HCT116 (cell line): ENCODE data around the gene FAXDC2. TPM values are rescaled to one million over a fixed set of nuclear protein-coding genes. Genes with fewer than 3 reads are reported as not detected.
A peak's percentile ranks its signal among the peaks of the same experiment; 100 is the strongest.

Experiments
- ATAC-seq: fragments of 200-7000 bp; cut with Tn5 transposase; 2 replicates; pipeline ENCODE4 v1.9.1; 2020; ENCODE audit warnings: mild to moderate bottlenecking, moderate library complexity
- BruUV-seq: library from RNA; stranded (reverse); fragments of 400-500 nt; replicated peaks from 2 replicates; lab custom pipeline; 2021; lab: Mats Ljungman, UMichigan
- CTCF ChIA-PET: fragments of 300-600 bp; sonication (Branson Sonifier 250); formaldehyde crosslinking; loops from one replicate; lab custom pipeline; 2021; ENCODE audit warnings: antibody characterized with exemption; lab: Charles Lee
- POLR2A ChIA-PET: fragments of 300-600, 350-600 bp; sonication (Branson Sonifier 250); formaldehyde crosslinking; loops from one replicate; lab custom pipeline; 2021; ENCODE audit warnings: antibody characterized with exemption; lab: Charles Lee
- RAD21 ChIA-PET, 2 experiments: fragments of 300-600 bp; sonication (Branson Sonifier 250); formaldehyde crosslinking; loops; one replicate each; lab custom pipeline; 2023; ENCODE audit warnings: low total read pairs in 2 of 2; ENCODE audit not compliant: uncharacterized antibody in 2 of 2, unreplicated experiment in 2 of 2, low non-redundant PET in 1 of 2; lab: Charles Lee
- DNase-seq: peaks from one replicate; pipeline ENCODE4 v3.0.0-alpha.2; 2010; ENCODE audit warnings: low read depth, low spot score
- H2AFZ ChIP-seq: fragments of 200-600 bp; shearing (Covaris generic), sonication (generic); 2 replicates; pipeline ENCODE4 v1.6.1; 2017; ENCODE audit warnings: low read depth, mixed run types, mixed read lengths, antibody characterized with exemption, low read length; ENCODE audit not compliant: poor library complexity, severe bottlenecking
- H3K27ac ChIP-seq: 2 replicates; pipeline ENCODE4 v1.5.1; 2012; ENCODE audit warnings: low read depth, low read length
- H3K27me3 ChIP-seq: fragments of 200-600 bp; sonication (generic); 2 replicates; pipeline ENCODE4 v1.6.1; 2016; ENCODE audit warnings: mixed run types, low read length, mixed read lengths; ENCODE audit not compliant: insufficient read depth
- H3K36me3 ChIP-seq, 2 experiments: fragments of 200-500 bp in 1 of 2; fragments of 200-600 bp in 1 of 2; sonication (Bioruptor generic) in 1 of 2; sonication (generic) in 1 of 2; 2 replicates each; pipeline versions ENCODE4 v1.5.1 to v1.6.1; 2014 to 2016; ENCODE audit warnings: low read length in 2 of 2, inconsistent platforms in 1 of 2, mixed read lengths in 1 of 2, mixed run types in 1 of 2; ENCODE audit not compliant: insufficient read depth in 2 of 2, control insufficient read depth in 1 of 2
- H3K4me1 ChIP-seq, 2 experiments: fragments of 200-600 bp in 1 of 2; sonication (generic) in 1 of 2; 2 replicates each; pipeline versions ENCODE4 v1.5.1 to v1.6.1; 2012 to 2017; ENCODE audit warnings: low read length in 2 of 2, inconsistent platforms in 1 of 2, mild to moderate bottlenecking in 1 of 2, mixed read lengths in 1 of 2, mixed run types in 1 of 2, moderate library complexity in 1 of 2; ENCODE audit not compliant: insufficient read depth in 2 of 2, control insufficient read depth in 1 of 2
- H3K4me2 ChIP-seq: fragments of 200-600 bp; sonication (generic); 2 replicates; pipeline ENCODE4 v1.6.1; 2017; ENCODE audit warnings: mixed run types, low read length, mixed read lengths
- H3K4me3 ChIP-seq, 2 experiments: fragments of 200-600 bp in 1 of 2; sonication (generic) in 1 of 2; replicated peaks in 1 of 2; 2 replicates each; pipeline ENCODE4 v1.5.1; 2011 to 2016; ENCODE audit warnings: low read length in 2 of 2, control low read depth in 1 of 2, low read depth in 1 of 2, mild to moderate bottlenecking in 1 of 2, mixed read lengths in 1 of 2, mixed run types in 1 of 2
- H3K79me2 ChIP-seq: fragments of 200-600 bp; sonication (generic); 2 replicates; pipeline ENCODE4 v1.6.1; 2017; ENCODE audit warnings: mild to moderate bottlenecking, mixed run types, low read length, moderate library complexity, mixed read lengths; ENCODE audit not compliant: insufficient read depth
- H3K9ac ChIP-seq: fragments of 200-600 bp; sonication (generic); 2 replicates; pipeline ENCODE4 v1.6.1; 2016; ENCODE audit warnings: low read length, mixed read lengths
- H3K9me2 ChIP-seq: fragments of 200-600 bp; sonication (generic), shearing (Covaris generic); 2 replicates; pipeline ENCODE4 v1.6.1; 2017; ENCODE audit warnings: mixed run types, mild to moderate bottlenecking, moderate library complexity; ENCODE audit not compliant: insufficient read depth
- H3K9me3 ChIP-seq, 2 experiments: fragments of 200-500 bp in 1 of 2; fragments of 200-600 bp in 1 of 2; sonication (Bioruptor generic) in 1 of 2; sonication (generic) in 1 of 2; 2 replicates each; pipeline ENCODE4 v1.6.1; 2014 to 2017; ENCODE audit warnings: low read length in 2 of 2, mixed read lengths in 2 of 2, inconsistent platforms in 1 of 2, low read depth in 1 of 2, mild to moderate bottlenecking in 1 of 2, mixed run types in 1 of 2, moderate library complexity in 1 of 2; ENCODE audit not compliant: control insufficient read depth in 1 of 2, insufficient read depth in 1 of 2
- H4K20me1 ChIP-seq: fragments of 200-600 bp; sonication (generic), shearing (Covaris generic); 2 replicates; pipeline ENCODE4 v1.6.1; 2017; ENCODE audit warnings: mixed run types, mild to moderate bottlenecking, moderate library complexity; ENCODE audit not compliant: insufficient read depth
- ATF3 ChIP-seq: IDR thresholded peaks from 2 replicates; pipeline ENCODE4 v1.6.1; 2012
- CEBPB ChIP-seq: IDR thresholded peaks from 2 replicates; pipeline ENCODE4 v1.6.1; 2012; ENCODE audit warnings: low read depth
- CTCF ChIP-seq, 3 experiments: fragments of 200-600 bp in 1 of 3; sonication (generic) in 1 of 3; IDR thresholded peaks in 2 of 3; conservative IDR thresholded peaks in 1 of 3; 2 replicates each; pipeline ENCODE4 v1.5.1; 2012 to 2017; ENCODE audit warnings: low read depth in 2 of 3, low read length in 2 of 3, antibody characterized with exemption in 1 of 3, borderline replicate concordance in 1 of 3, control low read depth in 1 of 3, mild to moderate bottlenecking in 1 of 3, mixed read lengths in 1 of 3, mixed run types in 1 of 3, moderate library complexity in 1 of 3; ENCODE audit not compliant: insufficient read depth in 1 of 3
- EZH2phosphoT487 ChIP-seq: fragments of 200-600 bp; IDR thresholded peaks from 2 replicates; pipeline ENCODE4 v1.6.1; 2018; ENCODE audit warnings: antibody characterized with exemption, borderline replicate concordance
- MAX ChIP-seq: IDR thresholded peaks from 2 replicates; pipeline ENCODE4 v1.6.1; 2012
- POLR2A ChIP-seq: IDR thresholded peaks from 2 replicates; pipeline ENCODE4 v1.7.0; 2011; ENCODE audit warnings: borderline replicate concordance; ENCODE audit not compliant: insufficient read depth, insufficient read length; ENCODE audit errors: extremely low read depth
- RAD21 ChIP-seq: IDR thresholded peaks from 2 replicates; pipeline ENCODE4 v1.6.1; 2012; ENCODE audit warnings: low read depth, mild to moderate bottlenecking
- REST ChIP-seq: IDR thresholded peaks from 2 replicates; pipeline ENCODE4 v1.6.1; 2012; ENCODE audit warnings: low read depth
- SIN3A ChIP-seq: IDR thresholded peaks from 2 replicates; pipeline ENCODE4 v1.6.1; 2012; ENCODE audit warnings: low read depth
- intact Hi-C: fragments of 100-400 bp; cut with micrococcal nuclease; formaldehyde crosslinking; loops from 2 replicates; pipeline ENCODE4 v1.10.0; 2022
- total RNA-seq: library from RNA; stranded (reverse); gene quantifications from one replicate; pipeline ENCODE4 v1.2.1, GENCODE V29; 2021; ENCODE audit not compliant: unreplicated experiment

FAXDC2 gene
- total RNA-seq, 1 experiment from 2014 or later = 0.22 TPM

GRCh38 chr5:154860123-154860522 lies 9.7 kb upstream of the FAXDC2 start:
- ChIA-PET POLR2A (no interaction called here), RAD21 (no interaction called here), CTCF (no interaction called here)
- H3K27me3 ChIP-seq = no peaks in the 10 kb centered on the region
- peaks cover 17 to 22% of the 10 kb centered on the region in 2 experiments for H3K4me1 ChIP-seq
- peaks cover 56% of the 10 kb centered on the region for H3K79me2 ChIP-seq
- H3K9me3 ChIP-seq = no peaks in the 10 kb centered on the region
- peaks cover 0 to 5% of the 10 kb centered on the region in 2 experiments; a peak in 1 of 4 replicates for H3K36me3 ChIP-seq
- ATAC-seq = no peak
- no peaks in the 10 kb centered on the region for H3K9me2 ChIP-seq
- BruUV-seq = no TSS peak
- no peaks in the 10 kb centered on the region for H4K20me1 ChIP-seq
- no peak for DNase-seq
- intact Hi-C loops = no loop called here
- H3K27ac ChIP-seq = no peak overlapping the region
- peak overlapping the region; percentile 82; the same call in 1 of the 2 replicates for H3K9ac ChIP-seq
- peak overlapping the region; percentile 76 to 95; a peak in 3 of 4 replicates for H3K4me3 ChIP-seq
- TF ChIP-seq REST (no peak), POLR2A (no peak), ATF3 (no peak), RAD21 (no peak), SIN3A (no peak), CEBPB (no peak), EZH2phosphoT487 (no peak), CTCF (IDR thresholded peaks at IDR 0.05 in 2 of 3, conservative IDR thresholded peaks at IDR 0.05 in 1 of 3; ENCODE audit: borderline replicate concordance in 1 of 3, insufficient read depth in 1 of 3, low read depth in 2 of 3, low read length in 2 of 3) (no peak), MAX (no peak)
- no peak overlapping the region for H2AFZ ChIP-seq
- peak overlapping the region; percentile 80 for H3K4me2 ChIP-seq
